HCT116 (cell line): ENCODE data around the gene TGM2. TPM values are rescaled to one million over a fixed set of nuclear protein-coding genes. Genes with fewer than 3 reads are reported as not detected.

Experiments used
- ATAC-seq: fragments of 200-7000 bp; cut with Tn5 transposase; 2 replicates; pipeline ENCODE4 v1.9.1; 2020; ENCODE audit warnings: mild to moderate bottlenecking, moderate library complexity
- BruUV-seq: library from RNA; stranded (reverse); fragments of 400-500 nt; replicated peaks from 2 replicates; lab custom pipeline; 2021; lab: Mats Ljungman, UMichigan
- CTCF ChIA-PET: fragments of 300-600 bp; sonication (Branson Sonifier 250); formaldehyde crosslinking; loops from one replicate; lab custom pipeline; 2021; ENCODE audit warnings: antibody characterized with exemption; lab: Charles Lee
- POLR2A ChIA-PET: fragments of 300-600, 350-600 bp; sonication (Branson Sonifier 250); formaldehyde crosslinking; loops from one replicate; lab custom pipeline; 2021; ENCODE audit warnings: antibody characterized with exemption; lab: Charles Lee
- RAD21 ChIA-PET, 2 experiments: fragments of 300-600 bp; sonication (Branson Sonifier 250); formaldehyde crosslinking; loops; one replicate each; lab custom pipeline; 2023; ENCODE audit warnings: low total read pairs in 2 of 2; ENCODE audit not compliant: uncharacterized antibody in 2 of 2, unreplicated experiment in 2 of 2, low non-redundant PET in 1 of 2; lab: Charles Lee
- DNase-seq: peaks from one replicate; pipeline ENCODE4 v3.0.0-alpha.2; 2010; ENCODE audit warnings: low read depth, low spot score
- H2AFZ ChIP-seq: fragments of 200-600 bp; shearing (Covaris generic), sonication (generic); 2 replicates; pipeline ENCODE4 v1.6.1; 2017; ENCODE audit warnings: low read depth, mixed run types, mixed read lengths, antibody characterized with exemption, low read length; ENCODE audit not compliant: poor library complexity, severe bottlenecking
- H3K27ac ChIP-seq: 2 replicates; pipeline ENCODE4 v1.5.1; 2012; ENCODE audit warnings: low read depth, low read length
- H3K27me3 ChIP-seq: fragments of 200-600 bp; sonication (generic); 2 replicates; pipeline ENCODE4 v1.6.1; 2016; ENCODE audit warnings: mixed run types, low read length, mixed read lengths; ENCODE audit not compliant: insufficient read depth
- H3K36me3 ChIP-seq, 2 experiments: fragments of 200-500 bp in 1 of 2; fragments of 200-600 bp in 1 of 2; sonication (Bioruptor generic) in 1 of 2; sonication (generic) in 1 of 2; 2 replicates each; pipeline versions ENCODE4 v1.5.1 to v1.6.1; 2014 to 2016; ENCODE audit warnings: low read length in 2 of 2, inconsistent platforms in 1 of 2, mixed read lengths in 1 of 2, mixed run types in 1 of 2; ENCODE audit not compliant: insufficient read depth in 2 of 2, control insufficient read depth in 1 of 2
- H3K4me1 ChIP-seq, 2 experiments: fragments of 200-600 bp in 1 of 2; sonication (generic) in 1 of 2; 2 replicates each; pipeline versions ENCODE4 v1.5.1 to v1.6.1; 2012 to 2017; ENCODE audit warnings: low read length in 2 of 2, inconsistent platforms in 1 of 2, mild to moderate bottlenecking in 1 of 2, mixed read lengths in 1 of 2, mixed run types in 1 of 2, moderate library complexity in 1 of 2; ENCODE audit not compliant: insufficient read depth in 2 of 2, control insufficient read depth in 1 of 2
- H3K4me2 ChIP-seq: fragments of 200-600 bp; sonication (generic); 2 replicates; pipeline ENCODE4 v1.6.1; 2017; ENCODE audit warnings: mixed run types, low read length, mixed read lengths
- H3K4me3 ChIP-seq, 2 experiments: fragments of 200-600 bp in 1 of 2; sonication (generic) in 1 of 2; replicated peaks in 1 of 2; 2 replicates each; pipeline ENCODE4 v1.5.1; 2011 to 2016; ENCODE audit warnings: low read length in 2 of 2, control low read depth in 1 of 2, low read depth in 1 of 2, mild to moderate bottlenecking in 1 of 2, mixed read lengths in 1 of 2, mixed run types in 1 of 2
- H3K79me2 ChIP-seq: fragments of 200-600 bp; sonication (generic); 2 replicates; pipeline ENCODE4 v1.6.1; 2017; ENCODE audit warnings: mild to moderate bottlenecking, mixed run types, low read length, moderate library complexity, mixed read lengths; ENCODE audit not compliant: insufficient read depth
- H3K9ac ChIP-seq: fragments of 200-600 bp; sonication (generic); 2 replicates; pipeline ENCODE4 v1.6.1; 2016; ENCODE audit warnings: low read length, mixed read lengths
- H3K9me2 ChIP-seq: fragments of 200-600 bp; sonication (generic), shearing (Covaris generic); 2 replicates; pipeline ENCODE4 v1.6.1; 2017; ENCODE audit warnings: mixed run types, mild to moderate bottlenecking, moderate library complexity; ENCODE audit not compliant: insufficient read depth
- H3K9me3 ChIP-seq, 2 experiments: fragments of 200-500 bp in 1 of 2; fragments of 200-600 bp in 1 of 2; sonication (Bioruptor generic) in 1 of 2; sonication (generic) in 1 of 2; 2 replicates each; pipeline ENCODE4 v1.6.1; 2014 to 2017; ENCODE audit warnings: low read length in 2 of 2, mixed read lengths in 2 of 2, inconsistent platforms in 1 of 2, low read depth in 1 of 2, mild to moderate bottlenecking in 1 of 2, mixed run types in 1 of 2, moderate library complexity in 1 of 2; ENCODE audit not compliant: control insufficient read depth in 1 of 2, insufficient read depth in 1 of 2
- H4K20me1 ChIP-seq: fragments of 200-600 bp; sonication (generic), shearing (Covaris generic); 2 replicates; pipeline ENCODE4 v1.6.1; 2017; ENCODE audit warnings: mixed run types, mild to moderate bottlenecking, moderate library complexity; ENCODE audit not compliant: insufficient read depth
- CBX3 ChIP-seq: IDR thresholded peaks from 2 replicates; pipeline ENCODE4 v1.6.1; 2012; ENCODE audit warnings: low read depth
- CEBPB ChIP-seq: IDR thresholded peaks from 2 replicates; pipeline ENCODE4 v1.6.1; 2012; ENCODE audit warnings: low read depth
- CTCF ChIP-seq, 3 experiments: fragments of 200-600 bp in 1 of 3; sonication (generic) in 1 of 3; IDR thresholded peaks in 2 of 3; conservative IDR thresholded peaks in 1 of 3; 2 replicates each; pipeline ENCODE4 v1.5.1; 2012 to 2017; ENCODE audit warnings: low read depth in 2 of 3, low read length in 2 of 3, antibody characterized with exemption in 1 of 3, borderline replicate concordance in 1 of 3, control low read depth in 1 of 3, mild to moderate bottlenecking in 1 of 3, mixed read lengths in 1 of 3, mixed run types in 1 of 3, moderate library complexity in 1 of 3; ENCODE audit not compliant: insufficient read depth in 1 of 3
- ELF1 ChIP-seq: IDR thresholded peaks from 2 replicates; pipeline ENCODE4 v1.6.1; 2012; ENCODE audit warnings: low read depth, borderline replicate concordance
- FOSL1 ChIP-seq: IDR thresholded peaks from 2 replicates; pipeline ENCODE4 v1.6.1; 2012; ENCODE audit warnings: low read depth
- POLR2A ChIP-seq: IDR thresholded peaks from 2 replicates; pipeline ENCODE4 v1.7.0; 2011; ENCODE audit warnings: borderline replicate concordance; ENCODE audit not compliant: insufficient read depth, insufficient read length; ENCODE audit errors: extremely low read depth
- POLR2AphosphoS5 ChIP-seq: IDR thresholded peaks from 2 replicates; pipeline ENCODE4 v1.6.1; 2011; ENCODE audit warnings: mild to moderate bottlenecking, low read depth, low read length, moderate library complexity
- intact Hi-C: fragments of 100-400 bp; cut with micrococcal nuclease; formaldehyde crosslinking; loops from 2 replicates; pipeline ENCODE4 v1.10.0; 2022
- total RNA-seq: library from RNA; stranded (reverse); gene quantifications from one replicate; pipeline ENCODE4 v1.2.1, GENCODE V29; 2021; ENCODE audit not compliant: unreplicated experiment
- TF ChIP-seq, protein P1 (sequence below): IDR thresholded peaks from 2 replicates; pipeline ENCODE4 v1.6.1; 2012
- TF ChIP-seq, protein P2 (sequence below): IDR thresholded peaks from 2 replicates; pipeline ENCODE4 v1.6.1; 2011; ENCODE audit warnings: mild to moderate bottlenecking, low read length, moderate library complexity; ENCODE audit not compliant: insufficient replicate concordance; ENCODE audit errors: extremely low read depth

TGM2 gene
- total RNA-seq, 1 experiment from 2014 or later: 6.1 TPM

DNA sequence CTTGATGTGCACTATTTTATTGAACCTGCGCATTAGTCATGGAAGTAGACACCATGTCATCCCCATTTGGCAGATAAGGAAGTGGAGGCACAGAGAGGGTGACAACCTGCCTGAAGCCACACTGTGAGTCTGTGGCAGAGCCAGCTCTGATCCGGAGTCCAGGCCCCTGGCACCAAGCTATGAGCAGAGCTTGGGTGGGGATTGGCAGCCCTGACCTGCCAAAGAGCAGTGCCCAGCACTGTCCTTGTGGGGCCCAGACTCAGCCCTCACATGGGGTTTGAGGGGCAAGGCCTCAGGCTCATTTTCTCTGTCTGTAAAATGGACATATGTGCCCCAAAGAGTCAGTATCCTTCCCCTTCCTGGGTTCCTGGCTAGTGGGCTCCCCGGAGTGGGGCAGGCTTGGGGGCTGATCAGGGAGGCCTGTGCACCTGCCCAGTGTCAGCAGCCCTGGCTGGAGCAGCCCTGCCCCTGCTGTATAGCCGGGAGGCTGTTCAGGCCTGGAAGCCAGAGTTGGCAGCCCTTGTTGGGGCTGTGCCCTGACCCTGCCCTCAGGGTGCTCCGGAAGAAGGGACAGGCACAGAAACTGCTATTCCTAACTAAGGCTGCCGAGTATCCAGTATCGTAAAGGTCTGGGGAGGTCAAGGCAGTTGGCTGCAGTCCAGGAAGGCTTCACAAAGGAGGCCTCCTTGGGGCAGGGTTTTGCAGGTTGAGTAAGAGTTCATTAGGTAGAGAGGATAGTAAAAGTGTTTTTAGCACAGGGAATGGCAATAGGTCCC, 38.7 kb downstream of the TGM2 start:
- ChIA-PET POLR2A (no interaction called here), CTCF (interaction anchor here (0.8 to 1.3 kb wide), 4 partner anchors 13 to 117 kb away, joined by 3 to 4 read pairs (median 4); no protein-coding TSS in a partner anchor), RAD21 (no interaction called here)
- H3K9me3 ChIP-seq: no peaks in the 10 kb centered on the region
- H3K79me2 ChIP-seq: no peaks in the 10 kb centered on the region
- H3K36me3 ChIP-seq: no peaks in the 10 kb centered on the region
- H4K20me1 ChIP-seq: no peaks in the 10 kb centered on the region
- H2AFZ ChIP-seq: no peak overlapping the region
- H3K27me3 ChIP-seq: no peaks in the 10 kb centered on the region
- peak overlapping the region; percentile 71 for H3K4me2 ChIP-seq
- intact Hi-C loops: no loop called here
- H3K4me3 ChIP-seq: peak overlapping the region in 1 of 2 experiments; percentile 2; a peak in 1 of 4 replicates
- BruUV-seq: no TSS peak
- ATAC-seq: peak; percentile 41
- DNase-seq: no peak
- peak overlapping the region; percentile 44 for H3K27ac ChIP-seq
- TF ChIP-seq ELF1: no peak
- 0 out of 2 replicates have a peak, but pooled peaks have one; percentile 9 for TF ChIP-seq CBX3
- TF ChIP-seq, protein P1, sequence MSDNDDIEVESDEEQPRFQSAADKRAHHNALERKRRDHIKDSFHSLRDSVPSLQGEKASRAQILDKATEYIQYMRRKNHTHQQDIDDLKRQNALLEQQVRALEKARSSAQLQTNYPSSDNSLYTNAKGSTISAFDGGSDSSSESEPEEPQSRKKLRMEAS: peak; percentile 7; the same call in 1 of the 2 replicates
- no peak for TF ChIP-seq POLR2AphosphoS5
- H3K9me2 ChIP-seq: no peaks in the 10 kb centered on the region
- peaks cover 27 to 35% of the 10 kb centered on the region in 2 experiments for H3K4me1 ChIP-seq
- H3K9ac ChIP-seq: peak overlapping the region; percentile 16; the same call in 1 of the 2 replicates

DNA sequence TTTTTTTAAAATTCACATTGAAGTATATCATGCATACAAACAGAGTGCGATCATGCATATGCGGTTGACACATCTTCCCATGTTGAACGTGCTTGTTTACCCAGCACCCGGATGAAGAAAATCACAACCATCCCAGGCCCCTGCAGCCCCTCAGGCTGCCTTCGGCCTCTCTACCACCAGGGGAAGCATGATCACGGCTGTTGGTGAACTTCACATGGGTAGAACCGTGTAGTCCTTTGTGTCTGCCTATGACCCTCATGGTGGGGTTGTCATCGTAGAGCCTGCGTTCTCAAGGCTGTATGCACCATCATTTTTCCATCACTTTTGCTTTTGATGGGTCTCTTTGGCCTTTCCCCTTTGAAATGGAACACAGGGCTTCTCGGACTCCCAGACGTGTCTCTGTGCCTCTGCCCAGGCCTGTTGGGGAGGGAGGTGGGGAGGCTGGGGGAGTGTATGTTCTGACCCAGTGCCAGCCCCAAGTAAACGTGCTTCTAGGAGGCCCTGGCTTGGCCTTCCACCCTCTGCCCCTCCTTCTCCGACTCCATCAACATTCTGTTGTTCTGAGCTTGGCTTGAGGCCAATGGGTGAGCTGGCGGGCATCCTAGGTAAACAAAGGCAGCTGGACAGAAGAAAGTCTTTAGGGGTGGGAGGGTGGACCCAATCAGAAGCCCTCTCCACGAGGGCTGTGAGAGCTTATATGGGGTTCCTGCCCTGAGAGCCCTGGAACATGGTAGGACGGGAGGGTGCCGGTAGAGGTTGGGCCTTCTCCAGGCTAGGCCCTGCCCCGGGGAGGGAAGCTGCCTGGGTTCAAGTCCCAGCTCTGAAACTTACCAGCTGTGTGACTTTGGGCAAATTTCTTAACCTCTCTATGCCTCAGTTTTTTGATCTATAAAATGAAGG, 39.7 kb downstream of the TGM2 start:
- Histone ChIP-seq H2AFZ (no peak overlapping the region), H3K9ac (no peak overlapping the region), H3K79me2 (no peaks in the 10 kb centered on the region), H3K4me2 (peak overlapping the region; percentile 71), H3K4me1 (peaks cover 27 to 35% of the 10 kb centered on the region in 2 experiments), H3K9me2 (no peaks in the 10 kb centered on the region), H3K4me3 (no peak overlapping the region), H3K9me3 (no peaks in the 10 kb centered on the region), H3K27me3 (no peaks in the 10 kb centered on the region), H3K36me3 (no peaks in the 10 kb centered on the region), H4K20me1 (no peaks in the 10 kb centered on the region), H3K27ac (no peak overlapping the region; the same call in 1 of the 2 replicates)
- ChIA-PET POLR2A (no interaction called here), RAD21 (no interaction called here), CTCF (interaction anchor here (0.8 to 0.9 kb wide), 3 partner anchors 12 to 96 kb away, joined by 3 to 4 read pairs (median 4); no protein-coding TSS in a partner anchor)
- ATAC-seq (no peak), DNase-seq (no peak)
- no TSS peak for BruUV-seq
- intact Hi-C loops: no loop called here
- TF ChIP-seq CEBPB: no peak
- TF ChIP-seq FOSL1: no peak
- TF ChIP-seq, protein P2, sequence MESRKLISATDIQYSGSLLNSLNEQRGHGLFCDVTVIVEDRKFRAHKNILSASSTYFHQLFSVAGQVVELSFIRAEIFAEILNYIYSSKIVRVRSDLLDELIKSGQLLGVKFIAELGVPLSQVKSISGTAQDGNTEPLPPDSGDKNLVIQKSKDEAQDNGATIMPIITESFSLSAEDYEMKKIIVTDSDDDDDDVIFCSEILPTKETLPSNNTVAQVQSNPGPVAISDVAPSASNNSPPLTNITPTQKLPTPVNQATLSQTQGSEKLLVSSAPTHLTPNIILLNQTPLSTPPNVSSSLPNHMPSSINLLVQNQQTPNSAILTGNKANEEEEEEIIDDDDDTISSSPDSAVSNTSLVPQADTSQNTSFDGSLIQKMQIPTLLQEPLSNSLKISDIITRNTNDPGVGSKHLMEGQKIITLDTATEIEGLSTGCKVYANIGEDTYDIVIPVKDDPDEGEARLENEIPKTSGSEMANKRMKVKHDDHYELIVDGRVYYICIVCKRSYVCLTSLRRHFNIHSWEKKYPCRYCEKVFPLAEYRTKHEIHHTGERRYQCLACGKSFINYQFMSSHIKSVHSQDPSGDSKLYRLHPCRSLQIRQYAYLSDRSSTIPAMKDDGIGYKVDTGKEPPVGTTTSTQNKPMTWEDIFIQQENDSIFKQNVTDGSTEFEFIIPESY: no peak
- TF ChIP-seq POLR2A: no peak
- TF ChIP-seq CTCF (IDR thresholded peaks at IDR 0.05 in 2 of 3, conservative IDR thresholded peaks at IDR 0.05 in 1 of 3; ENCODE audit: borderline replicate concordance in 1 of 3, insufficient read depth in 1 of 3, low read depth in 2 of 3, low read length in 2 of 3): peak in 1 of 3 experiments; percentile 20; a peak in 1 of 6 replicates
